ENCODE results near the gene SCUBE2.

Gene SCUBE2

DNA sequence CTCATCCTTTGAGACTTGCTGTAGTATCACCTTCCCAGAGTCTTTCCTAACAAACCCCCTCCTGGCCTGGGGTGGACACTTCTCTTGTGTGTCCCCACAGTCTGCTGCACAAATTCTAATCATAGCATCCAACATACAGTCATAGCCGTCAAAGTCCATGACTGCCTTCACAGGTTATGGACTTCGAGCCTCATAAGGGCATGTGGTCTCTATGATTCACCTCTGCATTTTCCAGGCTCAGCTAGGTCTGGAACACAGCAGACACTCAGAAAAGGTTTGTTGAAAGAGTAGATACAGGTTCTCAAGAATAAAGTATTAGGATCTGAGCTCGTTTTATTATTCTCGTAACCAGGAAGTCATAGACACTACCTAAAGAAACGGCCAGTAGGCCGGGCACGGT is 13.2 kb upstream of the SCUBE2 start:
- POLR2A ChIA-PET: no interaction called here
- no peaks in the 10 kb centered on the region for H3K4me1 ChIP-seq (ENCODE audit: control insufficient read depth, insufficient read depth, low read length)
- H3K4me3 ChIP-seq (ENCODE audit: low read depth, low read length): no peak overlapping the region
- CTCF ChIA-PET: interaction anchor here (0.6 to 1.4 kb wide), 2 partner anchors 9 to 21 kb away, joined by 3 to 4 read pairs; no protein-coding TSS in a partner anchor
- H3K27ac ChIP-seq (ENCODE audit: extremely low read depth, low read depth, low read length): no peak overlapping the region
- no peaks in the 10 kb centered on the region for H3K36me3 ChIP-seq (ENCODE audit: control insufficient read depth in 2 of 2, insufficient read depth in 1 of 2, low read length in 2 of 2)
- TF ChIP-seq ZNF16 (tag by site-specific recombination; IDR thresholded peaks at IDR 0.05; ENCODE audit: low read depth) (no peak), YY1 (tag by site-specific recombination; IDR thresholded peaks at IDR 0.05) (no peak), ZNF843 (tag by site-specific recombination; IDR thresholded peaks at IDR 0.05) (no peak), ZXDB (tag by site-specific recombination; IDR thresholded peaks at IDR 0.05) (no peak), ZBTB7A (tag by site-specific recombination; IDR thresholded peaks at IDR 0.05; ENCODE audit: low read depth) (no peak), ZNF19 (tag by site-specific recombination; IDR thresholded peaks at IDR 0.05; ENCODE audit: low read depth) (no peak), ZNF174 (tag by site-specific recombination; IDR thresholded peaks at IDR 0.05) (no peak), ZNF629 (tag by site-specific recombination; IDR thresholded peaks at IDR 0.05) (no peak), ZNF391 (tag by site-specific recombination; IDR thresholded peaks at IDR 0.05; ENCODE audit: borderline replicate concordance, low read depth) (no peak), ZNF221 (tag by site-specific recombination; IDR thresholded peaks at IDR 0.05; ENCODE audit: borderline replicate concordance) (no peak), ZNF350 (tag by site-specific recombination; IDR thresholded peaks at IDR 0.05) (no peak), ZNF692 (tag by site-specific recombination; IDR thresholded peaks at IDR 0.05) (no peak), ZNF354C (tag by site-specific recombination; IDR thresholded peaks at IDR 0.05; ENCODE audit: borderline replicate concordance, low read depth) (no peak), ZNF76 (tag by site-specific recombination; IDR thresholded peaks at IDR 0.05; ENCODE audit: borderline replicate concordance, low read depth) (no peak), ZNF280D (tag by site-specific recombination; IDR thresholded peaks at IDR 0.05) (no peak), ZNF138 (tag by site-specific recombination; IDR thresholded peaks at IDR 0.05; ENCODE audit: borderline replicate concordance) (no peak), ZNF624 (tag by site-specific recombination; IDR thresholded peaks at IDR 0.05) (no peak), ZFP37 (tag by site-specific recombination; IDR thresholded peaks at IDR 0.05) (no peak)
- TF ChIP-seq, protein P1, sequence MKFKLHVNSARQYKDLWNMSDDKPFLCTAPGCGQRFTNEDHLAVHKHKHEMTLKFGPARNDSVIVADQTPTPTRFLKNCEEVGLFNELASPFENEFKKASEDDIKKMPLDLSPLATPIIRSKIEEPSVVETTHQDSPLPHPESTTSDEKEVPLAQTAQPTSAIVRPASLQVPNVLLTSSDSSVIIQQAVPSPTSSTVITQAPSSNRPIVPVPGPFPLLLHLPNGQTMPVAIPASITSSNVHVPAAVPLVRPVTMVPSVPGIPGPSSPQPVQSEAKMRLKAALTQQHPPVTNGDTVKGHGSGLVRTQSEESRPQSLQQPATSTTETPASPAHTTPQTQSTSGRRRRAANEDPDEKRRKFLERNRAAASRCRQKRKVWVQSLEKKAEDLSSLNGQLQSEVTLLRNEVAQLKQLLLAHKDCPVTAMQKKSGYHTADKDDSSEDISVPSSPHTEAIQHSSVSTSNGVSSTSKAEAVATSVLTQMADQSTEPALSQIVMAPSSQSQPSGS (tag by site-specific recombination; IDR thresholded peaks at IDR 0.05; ENCODE audit: low read depth): no peak
- TF ChIP-seq, protein P2, sequence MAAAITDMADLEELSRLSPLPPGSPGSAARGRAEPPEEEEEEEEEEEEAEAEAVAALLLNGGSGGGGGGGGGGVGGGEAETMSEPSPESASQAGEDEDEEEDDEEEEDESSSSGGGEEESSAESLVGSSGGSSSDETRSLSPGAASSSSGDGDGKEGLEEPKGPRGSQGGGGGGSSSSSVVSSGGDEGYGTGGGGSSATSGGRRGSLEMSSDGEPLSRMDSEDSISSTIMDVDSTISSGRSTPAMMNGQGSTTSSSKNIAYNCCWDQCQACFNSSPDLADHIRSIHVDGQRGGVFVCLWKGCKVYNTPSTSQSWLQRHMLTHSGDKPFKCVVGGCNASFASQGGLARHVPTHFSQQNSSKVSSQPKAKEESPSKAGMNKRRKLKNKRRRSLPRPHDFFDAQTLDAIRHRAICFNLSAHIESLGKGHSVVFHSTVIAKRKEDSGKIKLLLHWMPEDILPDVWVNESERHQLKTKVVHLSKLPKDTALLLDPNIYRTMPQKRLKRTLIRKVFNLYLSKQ (tag by site-specific recombination; IDR thresholded peaks at IDR 0.05; ENCODE audit: borderline replicate concordance): no peak
- H3K9me3 ChIP-seq (ENCODE audit: control insufficient read depth, insufficient read depth, low read depth, low read length): no peaks in the 10 kb centered on the region
